GM19238 (cell line): ENCODE measurements around the gene MYCN.
"Not testable (repeated sequence)": the region's sequence is repeated elsewhere in the genome, so short reads cannot be mapped to it uniquely, and the experiment has no call there.

ENCODE experiments used
- DNase-seq: peaks from one replicate; pipeline ENCODE4 v3.0.0; 2011; ENCODE audit warnings: low spot score; ENCODE audit not compliant: insufficient read length

Gene MYCN

DNA sequence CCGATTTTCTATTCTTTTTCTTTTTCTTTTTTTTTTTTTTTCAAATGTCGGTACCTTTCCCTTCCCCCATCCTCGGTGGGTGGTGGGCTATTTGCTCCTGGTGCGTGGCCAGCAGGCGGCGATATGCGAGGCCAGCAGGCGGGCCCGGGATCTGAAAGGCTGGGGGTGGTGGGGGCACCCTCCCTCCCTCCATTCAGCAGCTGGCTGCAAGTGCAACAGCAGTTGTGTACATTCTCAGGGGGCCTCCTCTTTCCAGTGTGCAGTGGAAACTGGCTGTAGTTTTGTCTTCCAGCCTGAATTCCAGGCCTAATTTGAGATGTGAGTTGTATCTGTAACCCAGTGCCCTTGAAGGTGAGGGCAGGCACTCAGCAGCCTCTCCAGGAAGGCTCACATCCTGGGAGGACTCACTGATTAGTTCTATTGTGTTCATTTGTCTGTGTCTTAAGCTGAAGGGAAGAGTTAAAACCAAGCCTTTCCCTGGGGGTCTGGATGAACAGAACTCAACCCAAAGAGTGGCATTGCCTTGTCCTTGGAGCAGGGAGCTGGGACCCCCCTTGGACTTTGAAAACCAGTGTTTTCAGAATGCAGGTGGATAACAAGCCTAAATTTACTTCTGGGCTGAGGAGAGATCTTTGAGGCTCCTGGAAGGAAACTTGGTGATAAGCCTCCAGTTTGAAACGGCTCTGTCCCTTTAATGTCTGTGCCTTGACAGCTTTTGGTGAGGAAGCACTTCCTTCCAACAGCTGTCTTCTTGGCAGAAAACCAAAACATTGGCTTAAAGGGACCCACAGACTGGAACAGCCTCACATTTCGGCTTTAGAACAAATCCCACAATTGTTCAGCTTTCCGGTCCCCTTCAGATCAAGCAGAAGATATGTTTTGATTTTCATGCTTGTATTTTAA is 3.3 kb downstream of the MYCN start:
- no peak for DNase-seq

DNA sequence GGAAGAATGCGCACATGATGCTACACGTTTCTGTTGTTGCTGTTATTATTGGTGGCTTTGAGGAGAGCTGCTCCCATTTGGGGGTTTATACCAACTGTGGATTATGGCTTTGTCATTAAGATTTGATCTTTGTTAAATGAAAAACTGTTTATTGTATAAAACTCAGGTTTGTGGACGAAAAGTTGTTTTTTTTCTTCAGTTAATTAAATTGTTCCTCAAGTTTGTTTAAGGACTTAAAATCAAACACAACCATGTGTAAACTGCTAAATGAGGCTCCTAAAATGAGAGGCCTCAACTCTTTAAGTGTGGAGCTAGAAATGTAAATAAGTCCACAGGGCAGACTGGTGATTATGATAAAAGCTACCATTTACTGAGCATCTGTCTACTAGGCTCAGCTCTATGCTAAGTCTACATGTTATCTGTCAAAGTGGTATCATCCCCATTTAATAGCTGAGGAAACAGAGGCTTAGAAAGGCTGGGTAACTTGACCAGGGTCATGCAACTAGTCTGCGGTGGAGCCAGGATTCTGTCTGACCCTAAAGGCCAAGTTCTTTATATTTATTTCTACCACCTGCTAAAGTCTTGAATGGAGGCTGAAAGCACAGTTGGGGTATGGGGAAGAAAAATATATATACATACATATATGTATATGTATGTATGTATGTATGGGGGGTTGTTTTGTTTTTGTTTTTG is 4.1 kb downstream of the MYCN start:
- no peak for DNase-seq

DNA sequence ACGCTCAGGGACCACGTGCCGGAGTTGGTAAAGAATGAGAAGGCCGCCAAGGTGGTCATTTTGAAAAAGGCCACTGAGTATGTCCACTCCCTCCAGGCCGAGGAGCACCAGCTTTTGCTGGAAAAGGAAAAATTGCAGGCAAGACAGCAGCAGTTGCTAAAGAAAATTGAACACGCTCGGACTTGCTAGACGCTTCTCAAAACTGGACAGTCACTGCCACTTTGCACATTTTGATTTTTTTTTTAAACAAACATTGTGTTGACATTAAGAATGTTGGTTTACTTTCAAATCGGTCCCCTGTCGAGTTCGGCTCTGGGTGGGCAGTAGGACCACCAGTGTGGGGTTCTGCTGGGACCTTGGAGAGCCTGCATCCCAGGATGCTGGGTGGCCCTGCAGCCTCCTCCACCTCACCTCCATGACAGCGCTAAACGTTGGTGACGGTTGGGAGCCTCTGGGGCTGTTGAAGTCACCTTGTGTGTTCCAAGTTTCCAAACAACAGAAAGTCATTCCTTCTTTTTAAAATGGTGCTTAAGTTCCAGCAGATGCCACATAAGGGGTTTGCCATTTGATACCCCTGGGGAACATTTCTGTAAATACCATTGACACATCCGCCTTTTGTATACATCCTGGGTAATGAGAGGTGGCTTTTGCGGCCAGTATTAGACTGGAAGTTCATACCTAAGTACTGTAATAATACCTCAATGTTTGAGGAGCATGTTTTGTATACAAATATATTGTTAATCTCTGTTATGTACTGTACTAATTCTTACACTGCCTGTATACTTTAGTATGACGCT is 5.8 kb downstream of the MYCN start:
- DNase-seq, result no peak

DNA sequence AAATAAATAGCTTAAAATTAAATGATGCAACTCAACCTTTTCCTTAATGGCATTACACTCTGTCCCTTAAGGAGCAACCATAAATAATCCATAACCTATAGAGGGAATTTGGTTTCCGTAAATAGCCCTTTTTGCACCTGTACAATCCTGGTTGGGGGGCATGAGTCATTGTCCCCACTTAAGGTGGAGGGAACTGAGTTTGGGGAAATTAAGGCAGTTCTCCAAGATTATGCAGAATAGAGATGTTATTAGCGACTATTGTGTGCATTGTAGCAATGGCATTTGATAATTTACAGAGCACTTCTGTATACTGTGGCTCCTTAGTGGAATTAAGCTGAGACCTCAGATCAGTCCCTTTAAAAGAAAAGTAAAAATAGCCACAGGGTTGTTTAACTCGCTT is 6.6 kb downstream of the MYCN start:
- DNase-seq, result no peak

DNA sequence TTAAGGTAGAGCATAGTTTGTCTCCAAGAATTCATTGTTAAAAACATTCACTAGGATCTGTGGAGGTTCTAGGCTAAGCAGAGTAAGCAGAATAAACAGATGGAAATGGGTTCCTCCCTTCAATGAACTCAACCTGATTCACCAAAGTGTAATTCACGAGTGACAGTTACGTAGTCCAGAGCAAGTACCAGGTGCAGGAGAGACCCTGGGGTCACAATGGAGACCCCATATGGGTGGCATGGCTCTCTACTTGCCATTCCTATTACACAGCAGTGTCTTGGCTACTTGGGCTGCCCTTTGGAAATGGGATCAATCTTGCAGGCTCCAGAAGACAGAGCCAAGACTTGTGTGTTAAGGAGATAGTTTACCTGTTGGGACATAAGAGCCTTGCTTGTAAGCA is 7.1 kb downstream of the MYCN start:
- DNase-seq, result no peak

DNA sequence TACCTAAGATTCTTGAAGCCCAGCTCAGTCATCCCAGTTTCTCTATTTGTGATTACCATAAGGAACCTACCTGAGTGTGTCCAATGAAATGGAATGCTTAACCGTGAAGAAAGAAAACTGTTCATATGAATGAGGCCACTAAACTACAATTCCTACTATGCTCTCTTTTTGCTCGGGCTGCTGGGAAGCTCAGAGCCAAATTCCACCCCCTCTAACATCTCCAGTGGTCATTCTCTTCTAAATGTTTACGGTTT is 8.3 kb downstream of the MYCN start:
- DNase-seq, result no peak

DNA sequence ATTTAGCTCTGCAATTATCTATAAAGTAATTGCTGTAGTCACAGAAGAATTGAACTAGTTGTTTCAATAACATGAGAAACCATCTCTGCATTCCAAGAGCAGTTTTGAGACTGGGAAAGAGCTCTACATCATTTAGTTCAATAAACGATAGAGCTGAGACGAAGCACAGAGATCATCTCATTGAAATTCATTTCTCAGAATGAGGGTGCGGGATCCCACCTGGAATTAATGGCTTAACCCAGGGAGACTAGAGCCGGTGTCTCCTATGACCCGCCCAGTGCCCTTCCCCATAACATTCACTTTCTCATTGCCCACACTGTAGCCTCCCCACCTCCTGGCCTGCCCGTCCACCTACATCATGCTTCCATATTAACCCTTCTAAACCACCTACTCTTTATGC is 8.8 kb downstream of the MYCN start:
- no peak for DNase-seq

DNA sequence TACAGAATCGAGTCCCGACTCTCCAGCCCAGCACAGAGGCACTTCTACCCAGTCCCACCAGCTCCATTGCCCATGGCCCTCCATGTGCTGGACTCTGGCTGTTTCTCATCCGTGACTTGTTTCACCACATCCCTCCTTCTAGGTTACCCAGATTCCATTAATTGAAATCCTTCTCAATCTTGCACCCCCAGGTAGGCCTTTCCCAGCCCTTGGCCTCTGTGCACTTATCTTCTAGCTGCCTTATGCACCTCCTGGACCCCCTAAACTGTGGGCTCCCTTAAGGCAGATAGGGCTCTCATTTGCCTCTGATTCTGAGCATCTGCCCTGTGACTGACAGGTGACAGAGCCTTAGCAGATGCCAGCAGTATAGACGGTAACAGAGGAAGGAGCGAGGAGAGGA is 9.2 kb downstream of the MYCN start:
- DNase-seq, result no peak

DNA sequence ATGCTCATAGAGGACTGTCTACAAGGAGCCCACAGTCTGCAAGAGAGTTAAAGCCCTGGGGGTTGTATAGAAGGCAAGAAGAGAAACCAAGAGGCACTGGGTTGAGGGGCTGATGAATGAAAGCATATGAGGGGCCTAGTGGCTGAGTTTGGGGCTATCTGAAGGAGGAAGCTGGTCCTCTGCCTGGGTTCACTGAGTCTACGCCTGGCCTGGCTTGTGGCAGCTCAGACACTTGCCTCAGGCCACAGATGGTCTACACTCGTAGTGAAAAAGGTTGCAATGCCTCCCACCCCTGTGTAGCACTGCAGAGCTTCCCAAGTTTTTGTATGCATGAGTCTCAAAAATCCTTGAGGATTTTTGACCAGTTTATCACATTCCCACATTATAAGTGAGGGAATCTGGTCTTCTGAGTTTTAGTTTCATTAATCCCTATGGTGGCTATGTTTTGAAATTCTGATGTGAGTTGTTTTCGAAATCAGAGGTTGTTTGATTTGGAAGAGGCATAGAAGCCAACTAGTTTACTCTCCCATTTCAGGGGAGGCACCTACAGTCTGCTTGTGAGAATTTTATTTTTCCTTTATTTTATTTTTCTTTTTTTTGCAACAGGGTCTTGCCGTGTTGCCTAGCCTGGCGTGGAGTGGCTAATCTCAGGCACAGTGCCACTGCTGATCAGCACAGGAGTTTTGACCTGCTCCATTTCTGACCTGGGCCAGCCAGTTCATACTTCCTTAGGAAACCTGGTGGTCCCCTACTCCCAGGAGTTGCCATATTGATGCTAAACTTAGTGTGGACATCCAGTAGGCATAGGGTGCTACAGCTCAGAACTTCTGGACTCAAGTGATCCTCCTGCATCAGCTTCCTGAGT is 10.0 kb downstream of the MYCN start:
- no peak for DNase-seq

DNA sequence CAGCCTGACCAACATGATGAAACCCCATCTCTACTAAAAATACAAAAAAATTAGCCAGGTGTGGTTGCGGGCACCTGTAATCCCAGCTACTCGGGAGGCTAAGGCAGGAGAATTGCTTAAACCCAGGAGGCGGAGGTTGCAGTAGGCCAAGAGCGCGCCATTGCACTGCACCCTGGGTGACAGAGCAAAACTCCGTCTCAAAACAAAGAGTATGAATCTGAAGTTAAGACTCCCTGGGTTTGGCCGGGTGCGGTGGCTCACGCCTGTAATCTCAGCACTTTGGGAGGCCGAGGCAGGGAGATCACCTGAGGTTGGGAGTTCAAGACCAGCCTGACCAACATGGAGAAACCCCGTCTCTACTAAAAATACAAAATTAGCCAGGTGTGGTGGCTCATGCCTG is 11.6 kb downstream of the MYCN start:
- DNase-seq, result not testable (repeated sequence)

DNA sequence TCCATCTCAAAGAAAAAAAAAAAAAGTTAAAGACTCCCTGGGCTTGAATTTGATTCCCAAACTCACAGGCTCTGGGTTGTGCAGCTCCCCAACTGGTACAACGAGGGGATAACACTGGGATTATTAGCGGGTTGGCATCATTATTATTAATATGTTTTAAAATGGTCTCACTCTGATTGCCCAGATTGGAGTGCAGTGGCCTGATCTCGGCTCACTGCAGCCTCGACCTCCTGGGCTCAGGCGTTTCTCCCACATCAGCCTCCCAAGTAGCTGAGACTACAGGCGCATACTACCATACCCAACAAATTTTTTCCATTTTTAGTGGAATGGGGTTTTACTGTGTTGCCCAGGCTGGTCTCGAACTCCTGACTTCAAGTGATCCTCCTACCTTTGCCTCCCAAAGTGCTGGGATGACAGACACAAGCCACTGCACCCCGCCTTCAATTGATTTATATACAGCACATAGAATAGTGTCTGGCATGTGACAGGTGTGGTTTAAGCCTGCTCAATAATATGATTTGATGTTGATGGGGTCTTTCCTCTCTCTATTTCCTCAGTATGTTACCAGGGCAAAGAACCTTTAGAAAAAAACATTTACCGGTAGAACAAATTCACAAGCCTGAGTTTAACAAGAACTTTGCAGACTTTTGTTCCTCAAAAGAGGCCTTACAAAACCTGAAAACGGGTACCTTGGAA is 12.2 kb downstream of the MYCN start:
- no peak for DNase-seq

DNA sequence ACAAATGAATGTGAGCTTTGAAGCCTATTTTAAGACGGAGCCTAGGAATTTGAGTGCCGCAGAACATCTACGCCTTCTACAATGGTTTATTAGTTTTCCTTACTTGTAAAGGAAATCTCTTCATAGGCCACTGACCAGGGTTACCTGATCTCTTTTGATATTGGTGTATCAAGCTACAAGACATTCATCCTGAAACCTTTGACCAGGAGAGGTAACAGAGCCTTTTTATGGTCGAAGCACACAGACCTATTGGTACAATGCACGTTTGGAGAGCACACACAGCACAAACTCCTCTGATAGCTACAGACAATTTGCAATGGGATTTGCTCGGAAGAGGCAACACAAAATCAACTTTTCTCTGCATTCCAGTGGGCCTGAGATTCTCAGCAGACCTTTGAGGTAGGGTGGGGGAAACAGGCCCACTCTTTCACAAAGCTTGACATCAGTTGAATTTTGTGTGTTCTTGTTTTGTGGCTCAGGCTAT is 12.8 kb downstream of the MYCN start:
- no peak for DNase-seq

DNA sequence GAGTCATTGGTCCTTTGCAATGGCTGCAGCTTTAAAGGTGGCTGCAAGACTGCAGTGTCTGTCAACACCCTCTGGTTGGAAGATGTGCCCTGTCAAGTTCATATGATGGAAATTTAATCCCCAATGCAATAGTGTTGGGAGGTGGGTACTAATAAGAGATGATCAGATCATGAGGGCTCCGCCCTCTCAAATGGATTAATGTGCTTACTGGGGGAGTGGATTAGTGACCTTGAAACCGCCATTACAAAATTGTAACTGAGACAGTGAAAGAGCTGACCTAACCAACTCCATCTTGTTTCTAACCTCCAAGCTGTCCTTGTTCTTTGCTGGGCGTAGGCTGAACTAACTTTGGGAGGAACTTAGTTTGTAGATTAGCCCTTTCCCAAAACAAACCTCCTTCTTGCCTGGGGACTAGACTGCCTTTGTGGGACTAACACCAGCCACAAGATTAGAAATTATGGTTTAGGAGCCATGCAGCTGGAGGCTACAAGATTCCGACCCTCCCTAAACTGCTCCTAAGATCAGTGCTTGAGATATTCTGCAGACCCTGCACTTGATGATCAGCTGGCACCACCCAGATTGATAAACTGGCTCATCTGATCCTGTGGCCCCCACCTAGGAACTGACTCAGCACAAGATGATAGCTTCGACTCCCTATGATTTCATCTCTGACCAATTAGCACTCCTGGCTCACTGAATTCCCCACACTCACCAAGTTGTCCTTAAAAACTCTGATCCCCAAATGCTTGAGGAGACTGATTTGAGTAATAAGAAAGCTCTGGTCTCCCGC is 13.7 kb downstream of the MYCN start:
- DNase-seq, result no peak

DNA sequence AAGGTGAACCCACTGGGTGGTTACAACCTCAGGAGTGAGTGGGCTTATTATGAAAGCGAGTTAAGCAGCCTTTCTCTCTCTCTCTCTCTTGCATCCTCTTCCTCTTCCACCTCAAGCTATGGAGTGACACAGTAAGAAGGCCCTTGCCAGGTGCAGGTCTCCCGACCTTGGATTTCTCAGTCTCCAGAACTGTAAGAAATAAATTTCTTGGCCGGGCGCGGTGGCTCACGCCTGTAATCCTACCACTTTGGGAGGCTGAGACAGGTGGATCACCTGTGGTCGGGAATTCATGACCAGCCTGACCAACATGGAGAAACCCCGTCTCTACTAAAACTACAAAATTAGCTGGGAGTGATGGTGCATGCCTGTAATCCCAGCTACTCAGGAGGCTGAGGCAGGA is 14.4 kb downstream of the MYCN start:
- no peak for DNase-seq

DNA sequence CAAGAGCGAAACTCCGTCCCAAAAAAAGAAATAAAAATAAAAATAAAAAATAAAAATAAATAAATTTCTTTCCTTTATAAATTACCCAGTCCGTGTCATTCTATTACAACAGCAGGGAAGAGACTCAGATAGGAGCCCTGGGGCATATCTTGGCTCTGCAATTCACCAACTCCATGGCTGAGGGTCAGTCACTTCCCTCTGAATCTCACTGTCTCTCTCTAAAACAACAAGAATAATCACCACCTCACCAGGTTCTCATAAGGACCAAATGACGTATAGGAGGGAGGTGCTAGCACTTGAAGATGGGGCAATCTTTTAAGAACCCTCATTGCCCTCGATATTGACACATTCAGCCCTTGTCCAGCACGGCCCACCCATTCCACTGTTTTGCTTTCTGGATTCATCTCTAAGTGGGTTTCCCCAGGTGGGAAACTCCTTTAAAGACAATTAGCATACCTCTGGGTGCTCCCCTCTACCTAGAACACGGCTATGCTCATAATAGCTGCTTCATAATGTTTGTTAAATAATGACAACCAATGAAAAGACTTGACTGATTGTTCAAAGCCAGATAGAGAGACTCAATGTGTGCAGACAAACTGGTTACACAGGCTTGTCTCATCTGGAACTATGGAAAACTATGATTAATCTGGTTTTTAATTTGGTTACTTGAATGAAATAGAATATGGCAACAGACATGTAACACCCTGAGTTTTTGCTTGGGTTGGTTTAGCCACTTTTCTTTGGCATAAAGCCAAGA is 15.1 kb downstream of the MYCN start:
- DNase-seq, result no peak

DNA sequence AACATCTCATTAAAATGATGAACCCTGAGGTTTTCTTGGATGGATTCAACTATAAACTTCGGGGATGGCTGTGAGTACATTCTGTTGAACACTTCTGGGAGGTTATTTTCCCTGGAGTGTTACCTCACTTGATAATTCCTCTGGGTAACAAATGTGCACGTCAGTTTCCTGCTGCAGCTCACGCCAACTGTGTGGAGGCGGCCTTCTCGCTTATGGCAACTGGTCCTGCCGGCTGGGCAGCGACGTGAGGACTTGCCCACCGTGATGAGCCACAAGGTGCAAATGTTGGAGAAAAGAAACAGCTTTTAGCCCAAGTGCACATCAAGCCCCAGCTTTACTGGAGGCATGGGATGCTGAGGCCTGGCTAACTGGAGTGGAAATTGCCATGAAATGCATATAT is 15.9 kb downstream of the MYCN start:
- no peak for DNase-seq

DNA sequence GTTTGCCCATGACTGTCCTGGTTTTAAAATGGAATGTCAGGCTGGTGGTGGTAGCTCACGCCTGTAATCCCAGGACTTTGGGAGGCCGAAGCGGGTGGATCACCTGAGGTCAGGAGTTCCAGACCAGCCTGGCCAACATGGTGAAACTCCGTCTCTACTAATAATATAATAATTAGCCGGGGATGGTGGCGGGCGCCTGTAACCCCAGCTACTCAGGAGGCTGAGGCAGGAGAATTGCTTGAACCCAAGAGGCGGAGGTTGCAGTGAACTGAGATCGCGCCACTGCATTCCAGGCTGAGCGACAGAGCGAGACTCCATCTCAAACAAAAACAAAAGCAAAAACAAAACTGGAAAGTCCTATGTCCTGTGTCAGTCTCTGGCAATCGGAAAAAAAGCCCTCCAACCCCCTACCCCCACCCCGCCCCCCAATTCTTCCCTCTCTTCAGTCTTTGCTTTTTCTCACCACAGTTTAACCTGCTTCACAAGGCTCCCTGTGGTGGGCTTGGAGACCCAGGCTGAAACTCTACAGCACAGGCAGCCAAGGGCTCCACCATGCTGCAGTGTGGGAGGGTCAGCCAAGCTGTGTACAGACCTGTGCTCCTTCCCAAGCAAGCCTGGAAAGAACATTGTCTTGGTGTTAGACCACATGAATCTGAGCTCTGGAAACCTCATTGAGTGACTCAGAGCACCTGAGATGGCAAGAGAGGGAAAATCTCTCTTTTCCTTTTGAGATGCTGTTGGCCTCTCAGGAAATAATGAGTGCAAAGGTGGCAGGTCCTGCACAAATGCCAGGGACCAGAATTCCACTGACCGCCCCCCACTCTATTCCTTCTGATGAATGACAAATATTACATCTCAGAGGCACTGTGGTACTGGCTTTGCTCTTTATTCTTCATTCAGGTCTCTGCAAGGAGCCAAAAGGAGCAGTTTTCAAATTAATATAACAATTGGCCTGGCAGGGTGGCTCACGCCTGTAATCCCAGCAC is 16.7 kb downstream of the MYCN start:
- no peak for DNase-seq
